ENCODE data around the gene CLDN6.

The CLDN6 gene

DNA sequence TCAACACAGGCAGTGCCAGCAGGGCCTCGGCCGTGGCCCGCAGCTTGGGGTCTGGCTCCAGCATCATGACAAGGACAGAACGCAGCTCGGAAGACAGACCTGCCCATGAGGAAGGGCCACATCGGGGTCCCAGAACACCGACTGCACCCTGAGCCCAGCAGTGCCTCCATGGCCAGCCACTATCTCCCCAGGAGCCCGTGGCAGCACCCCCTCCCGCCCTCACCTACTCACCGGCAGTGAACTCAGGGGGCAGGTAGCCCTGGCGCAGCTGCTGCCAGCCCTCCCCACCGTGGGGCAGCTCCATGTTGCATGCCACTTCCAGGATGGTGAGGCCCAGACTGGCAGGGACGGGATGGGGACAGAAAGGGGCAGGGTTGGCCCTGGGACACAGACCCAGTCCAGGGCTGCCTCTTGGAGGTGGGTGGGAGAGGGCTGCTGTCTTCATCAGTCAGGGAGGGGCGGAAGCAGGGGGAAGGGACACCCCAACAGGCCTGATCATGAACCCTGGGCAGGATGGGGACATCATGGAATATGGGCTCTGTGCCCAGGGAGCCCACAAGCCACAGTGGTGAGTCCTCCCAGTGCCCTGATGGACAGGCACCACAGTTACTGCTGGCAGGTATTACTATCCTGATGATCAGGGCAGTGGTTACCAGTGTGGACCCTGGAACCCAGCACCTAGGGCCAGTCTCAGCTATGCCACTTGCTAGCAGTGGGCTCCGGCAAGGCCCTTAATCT is 43.5 kb downstream of the CLDN6 start:
- TF ChIP-seq RARB (CRISPR knock-in tag; IDR thresholded peaks at IDR 0.05) (no peak), ZNF70 (CRISPR knock-in tag; IDR thresholded peaks at IDR 0.05) (no peak), OSR1 (CRISPR knock-in tag; IDR thresholded peaks at IDR 0.05) (no peak)
- ATAC-seq = no peak

DNA sequence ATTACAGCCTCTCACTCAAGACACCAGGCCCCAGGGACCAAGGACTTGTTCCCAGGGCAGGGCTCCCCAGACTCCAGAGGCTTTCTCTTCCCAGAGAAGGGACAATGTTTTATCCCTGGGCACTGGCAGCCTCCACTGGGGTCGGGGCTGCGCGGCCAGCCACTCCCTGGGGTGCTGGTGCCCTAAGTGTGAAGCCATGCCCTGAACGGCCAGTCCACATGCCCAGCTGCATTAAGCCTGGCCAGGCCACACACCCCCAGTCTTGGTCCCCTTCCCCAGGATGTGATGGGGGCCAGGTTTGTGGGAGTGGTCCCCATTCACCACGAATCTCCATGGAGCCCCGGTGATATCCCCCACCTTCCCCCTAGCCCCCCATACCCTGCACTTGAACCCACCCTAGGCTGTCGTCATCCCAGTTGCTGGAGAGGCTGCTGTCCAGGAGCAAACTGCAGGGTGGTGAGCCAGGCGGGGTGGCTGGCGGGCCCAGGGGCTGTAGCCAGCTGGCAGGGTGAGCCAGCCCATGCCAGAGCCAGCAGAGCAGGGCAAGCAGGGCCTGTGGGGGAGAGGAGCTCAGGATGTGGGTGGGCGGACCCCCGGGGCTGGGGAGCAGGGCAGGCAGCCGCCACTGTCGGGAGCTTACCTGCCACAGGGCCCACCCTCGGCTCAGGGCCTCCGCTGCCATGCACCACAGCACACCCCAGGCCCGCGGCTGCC is 44.2 kb downstream of the CLDN6 start:
- TF ChIP-seq BACH2 (CRISPR knock-in tag; IDR thresholded peaks at IDR 0.05; ENCODE audit: borderline replicate concordance) = no peak
- no peak for TF ChIP-seq CSDC2 (CRISPR knock-in tag; IDR thresholded peaks at IDR 0.05)
- TF ChIP-seq TCF4 (CRISPR knock-in tag; IDR thresholded peaks at IDR 0.05; ENCODE audit: borderline replicate concordance) = no peak
- TF ChIP-seq, protein P1, sequence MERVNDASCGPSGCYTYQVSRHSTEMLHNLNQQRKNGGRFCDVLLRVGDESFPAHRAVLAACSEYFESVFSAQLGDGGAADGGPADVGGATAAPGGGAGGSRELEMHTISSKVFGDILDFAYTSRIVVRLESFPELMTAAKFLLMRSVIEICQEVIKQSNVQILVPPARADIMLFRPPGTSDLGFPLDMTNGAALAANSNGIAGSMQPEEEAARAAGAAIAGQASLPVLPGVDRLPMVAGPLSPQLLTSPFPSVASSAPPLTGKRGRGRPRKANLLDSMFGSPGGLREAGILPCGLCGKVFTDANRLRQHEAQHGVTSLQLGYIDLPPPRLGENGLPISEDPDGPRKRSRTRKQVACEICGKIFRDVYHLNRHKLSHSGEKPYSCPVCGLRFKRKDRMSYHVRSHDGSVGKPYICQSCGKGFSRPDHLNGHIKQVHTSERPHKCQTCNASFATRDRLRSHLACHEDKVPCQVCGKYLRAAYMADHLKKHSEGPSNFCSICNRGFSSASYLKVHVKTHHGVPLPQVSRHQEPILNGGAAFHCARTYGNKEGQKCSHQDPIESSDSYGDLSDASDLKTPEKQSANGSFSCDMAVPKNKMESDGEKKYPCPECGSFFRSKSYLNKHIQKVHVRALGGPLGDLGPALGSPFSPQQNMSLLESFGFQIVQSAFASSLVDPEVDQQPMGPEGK (CRISPR knock-in tag; IDR thresholded peaks at IDR 0.05; ENCODE audit: borderline replicate concordance) = no peak
- TF ChIP-seq, protein P2, sequence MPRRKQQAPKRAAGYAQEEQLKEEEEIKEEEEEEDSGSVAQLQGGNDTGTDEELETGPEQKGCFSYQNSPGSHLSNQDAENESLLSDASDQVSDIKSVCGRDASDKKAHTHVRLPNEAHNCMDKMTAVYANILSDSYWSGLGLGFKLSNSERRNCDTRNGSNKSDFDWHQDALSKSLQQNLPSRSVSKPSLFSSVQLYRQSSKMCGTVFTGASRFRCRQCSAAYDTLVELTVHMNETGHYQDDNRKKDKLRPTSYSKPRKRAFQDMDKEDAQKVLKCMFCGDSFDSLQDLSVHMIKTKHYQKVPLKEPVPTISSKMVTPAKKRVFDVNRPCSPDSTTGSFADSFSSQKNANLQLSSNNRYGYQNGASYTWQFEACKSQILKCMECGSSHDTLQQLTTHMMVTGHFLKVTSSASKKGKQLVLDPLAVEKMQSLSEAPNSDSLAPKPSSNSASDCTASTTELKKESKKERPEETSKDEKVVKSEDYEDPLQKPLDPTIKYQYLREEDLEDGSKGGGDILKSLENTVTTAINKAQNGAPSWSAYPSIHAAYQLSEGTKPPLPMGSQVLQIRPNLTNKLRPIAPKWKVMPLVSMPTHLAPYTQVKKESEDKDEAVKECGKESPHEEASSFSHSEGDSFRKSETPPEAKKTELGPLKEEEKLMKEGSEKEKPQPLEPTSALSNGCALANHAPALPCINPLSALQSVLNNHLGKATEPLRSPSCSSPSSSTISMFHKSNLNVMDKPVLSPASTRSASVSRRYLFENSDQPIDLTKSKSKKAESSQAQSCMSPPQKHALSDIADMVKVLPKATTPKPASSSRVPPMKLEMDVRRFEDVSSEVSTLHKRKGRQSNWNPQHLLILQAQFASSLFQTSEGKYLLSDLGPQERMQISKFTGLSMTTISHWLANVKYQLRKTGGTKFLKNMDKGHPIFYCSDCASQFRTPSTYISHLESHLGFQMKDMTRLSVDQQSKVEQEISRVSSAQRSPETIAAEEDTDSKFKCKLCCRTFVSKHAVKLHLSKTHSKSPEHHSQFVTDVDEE (CRISPR knock-in tag; IDR thresholded peaks at IDR 0.05) = no peak
- no peak for TF ChIP-seq PPARA (CRISPR knock-in tag; IDR thresholded peaks at IDR 0.05; ENCODE audit: borderline replicate concordance)
- TF ChIP-seq ZFP3 (CRISPR knock-in tag; IDR thresholded peaks at IDR 0.05) = no peak
- TF ChIP-seq, protein P3, sequence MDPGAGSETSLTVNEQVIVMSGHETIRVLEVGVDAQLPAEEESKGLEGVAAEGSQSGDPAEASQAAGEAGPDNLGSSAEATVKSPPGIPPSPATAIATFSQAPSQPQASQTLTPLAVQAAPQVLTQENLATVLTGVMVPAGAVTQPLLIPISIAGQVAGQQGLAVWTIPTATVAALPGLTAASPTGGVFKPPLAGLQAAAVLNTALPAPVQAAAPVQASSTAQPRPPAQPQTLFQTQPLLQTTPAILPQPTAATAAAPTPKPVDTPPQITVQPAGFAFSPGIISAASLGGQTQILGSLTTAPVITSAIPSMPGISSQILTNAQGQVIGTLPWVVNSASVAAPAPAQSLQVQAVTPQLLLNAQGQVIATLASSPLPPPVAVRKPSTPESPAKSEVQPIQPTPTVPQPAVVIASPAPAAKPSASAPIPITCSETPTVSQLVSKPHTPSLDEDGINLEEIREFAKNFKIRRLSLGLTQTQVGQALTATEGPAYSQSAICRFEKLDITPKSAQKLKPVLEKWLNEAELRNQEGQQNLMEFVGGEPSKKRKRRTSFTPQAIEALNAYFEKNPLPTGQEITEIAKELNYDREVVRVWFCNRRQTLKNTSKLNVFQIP (CRISPR knock-in tag; IDR thresholded peaks at IDR 0.05; ENCODE audit: borderline replicate concordance, low read depth) = no peak
- TF ChIP-seq OSR1 (CRISPR knock-in tag; IDR thresholded peaks at IDR 0.05) = no peak
- TF ChIP-seq ZNF70 (CRISPR knock-in tag; IDR thresholded peaks at IDR 0.05) = no peak
- TF ChIP-seq ISL1 (CRISPR knock-in tag; IDR thresholded peaks at IDR 0.05) = no peak
- no peak for TF ChIP-seq ZFP30 (CRISPR knock-in tag; IDR thresholded peaks at IDR 0.05)
- no peak for ATAC-seq

DNA sequence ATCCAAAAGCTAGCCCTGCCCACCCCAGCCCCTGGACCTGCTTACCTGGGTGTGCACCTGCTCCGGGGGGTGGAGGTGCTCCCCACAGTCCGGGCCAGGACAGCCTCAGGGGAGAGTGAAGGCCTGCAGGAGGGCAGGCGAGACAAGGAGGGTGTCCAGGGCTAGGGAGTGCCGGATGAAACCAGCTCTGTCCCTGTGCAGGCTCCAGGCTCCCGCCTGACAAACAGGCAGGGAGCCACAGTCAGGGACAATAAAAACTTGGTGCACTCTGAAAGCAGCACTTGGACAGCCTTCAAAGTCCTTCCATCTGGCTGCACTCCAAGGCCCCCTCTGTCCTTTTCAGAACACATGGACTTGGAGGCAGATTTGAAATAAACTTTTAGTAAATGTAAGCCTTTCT is 44.9 kb downstream of the CLDN6 start:
- no peak for TF ChIP-seq ZNF565 (CRISPR knock-in tag; conservative IDR thresholded peaks at IDR 0.05; ENCODE audit: low read depth)
- TF ChIP-seq, protein P2 (CRISPR knock-in tag; IDR thresholded peaks at IDR 0.05) = no peak
- no peak for TF ChIP-seq GLIS3 (CRISPR knock-in tag; IDR thresholded peaks at IDR 0.05)
- no peak for TF ChIP-seq PPARA (CRISPR knock-in tag; IDR thresholded peaks at IDR 0.05; ENCODE audit: borderline replicate concordance)
- TF ChIP-seq ZFP30 (CRISPR knock-in tag; IDR thresholded peaks at IDR 0.05) = no peak
- TF ChIP-seq SNAI2 (CRISPR knock-in tag; IDR thresholded peaks at IDR 0.05) = no peak
- TF ChIP-seq ZC3H10 (CRISPR knock-in tag; IDR thresholded peaks at IDR 0.05) = no peak
- TF ChIP-seq, protein P4, sequence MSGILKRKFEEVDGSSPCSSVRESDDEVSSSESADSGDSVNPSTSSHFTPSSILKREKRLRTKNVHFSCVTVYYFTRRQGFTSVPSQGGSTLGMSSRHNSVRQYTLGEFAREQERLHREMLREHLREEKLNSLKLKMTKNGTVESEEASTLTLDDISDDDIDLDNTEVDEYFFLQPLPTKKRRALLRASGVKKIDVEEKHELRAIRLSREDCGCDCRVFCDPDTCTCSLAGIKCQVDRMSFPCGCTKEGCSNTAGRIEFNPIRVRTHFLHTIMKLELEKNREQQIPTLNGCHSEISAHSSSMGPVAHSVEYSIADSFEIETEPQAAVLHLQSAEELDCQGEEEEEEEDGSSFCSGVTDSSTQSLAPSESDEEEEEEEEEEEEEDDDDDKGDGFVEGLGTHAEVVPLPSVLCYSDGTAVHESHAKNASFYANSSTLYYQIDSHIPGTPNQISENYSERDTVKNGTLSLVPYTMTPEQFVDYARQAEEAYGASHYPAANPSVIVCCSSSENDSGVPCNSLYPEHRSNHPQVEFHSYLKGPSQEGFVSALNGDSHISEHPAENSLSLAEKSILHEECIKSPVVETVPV (CRISPR knock-in tag; IDR thresholded peaks at IDR 0.05) = no peak
- TF ChIP-seq ZNF8 (CRISPR knock-in tag; IDR thresholded peaks at IDR 0.05) = no peak
- TF ChIP-seq OSR1 (CRISPR knock-in tag; IDR thresholded peaks at IDR 0.05) = no peak
- TF ChIP-seq CSDC2 (CRISPR knock-in tag; IDR thresholded peaks at IDR 0.05) = no peak
- no peak for TF ChIP-seq ESRRG (CRISPR knock-in tag; IDR thresholded peaks at IDR 0.05)
- TF ChIP-seq, protein P3 (CRISPR knock-in tag; IDR thresholded peaks at IDR 0.05; ENCODE audit: borderline replicate concordance, low read depth) = no peak
- TF ChIP-seq ZNF70 (CRISPR knock-in tag; IDR thresholded peaks at IDR 0.05) = no peak
- no peak for TF ChIP-seq RARB (CRISPR knock-in tag; IDR thresholded peaks at IDR 0.05)
- no peak for TF ChIP-seq ZFP3 (CRISPR knock-in tag; IDR thresholded peaks at IDR 0.05)
- no peak for TF ChIP-seq ARNTL (CRISPR knock-in tag; IDR thresholded peaks at IDR 0.05; ENCODE audit: borderline replicate concordance, low read depth)
- ATAC-seq = no peak
